ENCODE measurements around the gene PADI3. TPM values are rescaled to one million over a fixed set of nuclear protein-coding genes. Genes with fewer than 3 reads are reported as not detected.

Gene PADI3
- total and polyA plus RNA-seq, 2 of the 4 experiments (the other 2 are of a cell fraction), result not detected

DNA sequence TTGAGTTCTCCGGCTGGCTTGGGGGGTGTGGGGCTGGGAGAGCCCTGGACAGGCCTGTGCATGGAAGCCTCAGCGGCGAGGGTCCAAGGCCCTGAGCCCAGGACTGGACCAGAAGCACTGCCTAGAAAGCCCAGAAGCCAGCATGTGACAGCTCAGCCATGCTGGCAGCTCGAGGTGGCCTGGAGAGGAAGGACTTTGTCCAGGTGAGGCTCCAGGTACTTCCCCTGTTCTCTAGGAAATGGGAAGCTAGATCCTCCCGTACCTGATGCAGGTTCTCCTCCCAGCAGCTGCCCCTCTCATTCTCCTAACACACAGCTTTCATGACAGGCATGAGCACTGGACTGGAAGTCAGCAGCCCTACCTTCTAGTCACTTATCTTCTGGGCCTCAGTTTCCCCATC, 6.4 kb downstream of the PADI3 start:
- Histone ChIP-seq H2AK5ac (ENCODE audit: low read depth, low read length) (no peak overlapping the region), H4K5ac (ENCODE audit: low read depth, low read length) (no peak overlapping the region), H3K4me2 (ENCODE audit: low read depth, low read length) (no peak overlapping the region), H3K4me1 (ENCODE audit: control insufficient read depth, insufficient read depth, low read length) (peaks cover 10% of the 10 kb centered on the region), H4K20me1 (ENCODE audit: insufficient read depth, low read length) (peaks cover 4% of the 10 kb centered on the region; the same call in 1 of the 2 replicates), H3K18ac (ENCODE audit: low read depth, low read length) (no peak overlapping the region), H2BK15ac (ENCODE audit: low read depth, low read length) (no peak overlapping the region), H2AFZ (replicated peaks; ENCODE audit: low read length, poor library complexity) (no peak overlapping the region), H2BK120ac (ENCODE audit: low read depth, low read length) (no peak overlapping the region), H2BK20ac (ENCODE audit: low read depth, low read length) (no peak overlapping the region), H4K91ac (ENCODE audit: insufficient read depth, low read depth, low read length) (no peak overlapping the region), H2BK5ac (ENCODE audit: low read depth, low read length, poor library complexity, severe bottlenecking) (no peak overlapping the region), H3K4ac (ENCODE audit: low read depth, low read length) (no peak overlapping the region), H3K27me3 (ENCODE audit: control insufficient read depth, insufficient read depth, low read length) (peaks cover 3% of the 10 kb centered on the region; the same call in 1 of the 2 replicates), H3K9me1 (ENCODE audit: insufficient read depth, low read length) (peaks cover 11% of the 10 kb centered on the region; the same call in 1 of the 2 replicates), H3K9ac (ENCODE audit: low read depth, low read length) (no peak overlapping the region), H3K27ac (ENCODE audit: insufficient read depth, low read length) (no peak overlapping the region), H3K4me3 (ENCODE audit: insufficient read depth, low read depth, low read length) (no peak overlapping the region), H3K23ac (ENCODE audit: low read depth, low read length) (no peak overlapping the region), H3K36me3 (ENCODE audit: control insufficient read depth, insufficient read depth, low read length) (no peaks in the 10 kb centered on the region), H3K14ac (replicated peaks; ENCODE audit: low read depth, low read length) (no peak overlapping the region), H3K9me3 (ENCODE audit: control insufficient read depth, insufficient read depth, low read length) (no peaks in the 10 kb centered on the region), H2AK9ac (replicated peaks; ENCODE audit: low read depth, low read length, poor library complexity) (no peak overlapping the region), H4K8ac (ENCODE audit: low read depth in 2 of 2, low read length in 2 of 2) (no peak overlapping the region), H3K56ac (ENCODE audit: extremely low read depth, insufficient read depth, low read length) (no peak overlapping the region), H3K79me1 (ENCODE audit: low read depth in 1 of 2, low read length in 2 of 2) (no peaks in the 10 kb centered on the region)
- no TSS peak for BruUV-seq (replicated peaks)
- WGBS, 2 experiments (ENCODE audit: extremely low coverage in 2 of 2, insufficient read length in 1 of 2), result 69% methylated on average over 2 of the region's 5 CpGs; no CpG with 5 or more reads in 1 of the 2 experiments
- POLR2A ChIA-PET (ENCODE audit: unreplicated experiment), result no interaction called here
- ATAC-seq (ENCODE audit: low read depth) (no peak), DNase-seq (no peak)
- CTCF ChIA-PET, result no interaction called here
- intact Hi-C loops (cut with micrococcal nuclease), result no loop called here
- in situ Hi-C loops (cut with MboI; ENCODE audit: low sequenced_read_pairs), result no loop called here
- dilution Hi-C loops (cut with HindIII; ENCODE audit: low sequenced_read_pairs, unreplicated experiment), result no loop called here
- TF ChIP-seq MXI1 (IDR thresholded peaks at IDR 0.05; ENCODE audit: borderline replicate concordance, low read depth, low read length) (no peak), FOS (IDR thresholded peaks at IDR 0.05; ENCODE audit: low read depth, low read length) (no peak)
